DND-41 (cell line): Measurements from ENCODE around the gene PRR23B.

Source experiments
- ATAC-seq: fragments of 200-7000 bp; cut with Tn5 transposase; 3 replicates; pipeline ENCODE4 v1.9.1; 2021; ENCODE audit warnings: low read depth; ENCODE audit not compliant: insufficient read depth
- DNase-seq: peaks from one replicate; pipeline ENCODE4 v3.0.0-alpha.2; 2020
- H2AFZ ChIP-seq: 2 replicates; pipeline ENCODE4 v1.6.0; 2012; ENCODE audit warnings: low read depth, low read length
- H3K27ac ChIP-seq: 2 replicates; pipeline ENCODE4 v1.5.1; 2012; ENCODE audit warnings: low read length, inconsistent platforms
- H3K27me3 ChIP-seq: fragments of 200-600 bp; sonication (generic); 2 replicates; pipeline ENCODE4 v1.6.0; 2012; ENCODE audit warnings: low read length, mild to moderate bottlenecking, inconsistent platforms; ENCODE audit not compliant: insufficient read depth, poor library complexity
- H3K36me3 ChIP-seq: 2 replicates; pipeline ENCODE4 v1.5.1; 2012; ENCODE audit warnings: low read length, inconsistent platforms; ENCODE audit not compliant: insufficient read depth
- H3K4me1 ChIP-seq: 2 replicates; pipeline ENCODE4 v1.5.1; 2012; ENCODE audit warnings: mild to moderate bottlenecking, low read length; ENCODE audit not compliant: insufficient read depth
- H3K4me2 ChIP-seq: 2 replicates; pipeline ENCODE4 v1.6.0; 2012; ENCODE audit warnings: mild to moderate bottlenecking, moderate library complexity, low read length, inconsistent platforms; ENCODE audit not compliant: insufficient read depth
- H3K4me3 ChIP-seq, 2 experiments: fragments of 200-600 bp in 1 of 2; shearing (Covaris generic) in 1 of 2; 2 replicates each; pipeline ENCODE4 v1.5.1; 2012 to 2016; ENCODE audit warnings: inconsistent platforms in 2 of 2, low read length in 2 of 2, mild to moderate bottlenecking in 2 of 2, low read depth in 1 of 2, moderate library complexity in 1 of 2
- H3K79me2 ChIP-seq: 2 replicates; pipeline ENCODE4 v1.6.0; 2012; ENCODE audit warnings: low read length, inconsistent platforms; ENCODE audit not compliant: insufficient read depth
- H3K9ac ChIP-seq: 2 replicates; pipeline ENCODE4 v1.6.0; 2012; ENCODE audit warnings: low read depth, mild to moderate bottlenecking, inconsistent platforms, low read length, moderate library complexity
- H3K9me3 ChIP-seq: 2 replicates; pipeline ENCODE4 v1.5.1; 2012; ENCODE audit warnings: low read length, moderate library complexity, mild to moderate bottlenecking, inconsistent platforms; ENCODE audit not compliant: insufficient read depth, severe bottlenecking
- H4K20me1 ChIP-seq: 2 replicates; pipeline ENCODE4 v1.6.0; 2012; ENCODE audit warnings: low read length; ENCODE audit not compliant: insufficient read depth
- EZH2 ChIP-seq: IDR thresholded peaks from 3 replicates; pipeline ENCODE4 v1.6.1; 2012; ENCODE audit warnings: borderline replicate concordance, low read depth, mild to moderate bottlenecking, moderate library complexity, low read length, inconsistent platforms; ENCODE audit not compliant: severe bottlenecking
- TF ChIP-seq, protein P1 (sequence below): IDR thresholded peaks from 2 replicates; pipeline ENCODE4 v1.5.1; 2012; ENCODE audit warnings: borderline replicate concordance, low read length, moderate library complexity, mild to moderate bottlenecking; ENCODE audit not compliant: poor library complexity, severe bottlenecking; ENCODE audit errors: extremely low read depth

The PRR23B gene

DNA sequence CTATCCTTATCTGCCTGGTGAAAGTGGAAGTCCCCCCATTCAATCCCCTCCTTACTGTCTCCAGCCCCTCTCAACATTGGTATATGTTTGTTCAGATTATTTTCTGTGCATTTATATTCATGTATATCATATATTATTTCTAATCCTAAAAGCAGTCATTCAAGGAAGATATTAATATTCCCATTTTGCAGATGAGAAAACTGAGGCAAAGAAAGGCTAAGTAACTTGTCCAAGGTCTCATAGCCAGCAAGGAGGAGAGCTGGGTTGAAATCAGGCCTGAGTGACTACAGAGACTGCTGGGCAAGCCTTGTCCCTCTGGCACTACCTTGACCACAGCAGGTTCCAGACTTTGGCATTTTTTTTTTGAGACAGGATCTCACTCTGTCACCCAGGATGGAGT, 44.7 kb downstream of the PRR23B start:
- Histone ChIP-seq H3K4me3 (no peak overlapping the region), H2AFZ (no peak overlapping the region), H3K36me3 (no peaks in the 10 kb centered on the region), H3K9ac (no peak overlapping the region), H3K4me1 (no peaks in the 10 kb centered on the region), H4K20me1 (no peaks in the 10 kb centered on the region), H3K9me3 (no peaks in the 10 kb centered on the region), H3K27ac (no peak overlapping the region), H3K4me2 (no peak overlapping the region), H3K79me2 (no peaks in the 10 kb centered on the region), H3K27me3 (no peaks in the 10 kb centered on the region)
- DNase-seq (no peak), ATAC-seq (no peak)
- TF ChIP-seq, protein P1, sequence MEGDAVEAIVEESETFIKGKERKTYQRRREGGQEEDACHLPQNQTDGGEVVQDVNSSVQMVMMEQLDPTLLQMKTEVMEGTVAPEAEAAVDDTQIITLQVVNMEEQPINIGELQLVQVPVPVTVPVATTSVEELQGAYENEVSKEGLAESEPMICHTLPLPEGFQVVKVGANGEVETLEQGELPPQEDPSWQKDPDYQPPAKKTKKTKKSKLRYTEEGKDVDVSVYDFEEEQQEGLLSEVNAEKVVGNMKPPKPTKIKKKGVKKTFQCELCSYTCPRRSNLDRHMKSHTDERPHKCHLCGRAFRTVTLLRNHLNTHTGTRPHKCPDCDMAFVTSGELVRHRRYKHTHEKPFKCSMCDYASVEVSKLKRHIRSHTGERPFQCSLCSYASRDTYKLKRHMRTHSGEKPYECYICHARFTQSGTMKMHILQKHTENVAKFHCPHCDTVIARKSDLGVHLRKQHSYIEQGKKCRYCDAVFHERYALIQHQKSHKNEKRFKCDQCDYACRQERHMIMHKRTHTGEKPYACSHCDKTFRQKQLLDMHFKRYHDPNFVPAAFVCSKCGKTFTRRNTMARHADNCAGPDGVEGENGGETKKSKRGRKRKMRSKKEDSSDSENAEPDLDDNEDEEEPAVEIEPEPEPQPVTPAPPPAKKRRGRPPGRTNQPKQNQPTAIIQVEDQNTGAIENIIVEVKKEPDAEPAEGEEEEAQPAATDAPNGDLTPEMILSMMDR: no peak
- no peak for TF ChIP-seq EZH2

DNA sequence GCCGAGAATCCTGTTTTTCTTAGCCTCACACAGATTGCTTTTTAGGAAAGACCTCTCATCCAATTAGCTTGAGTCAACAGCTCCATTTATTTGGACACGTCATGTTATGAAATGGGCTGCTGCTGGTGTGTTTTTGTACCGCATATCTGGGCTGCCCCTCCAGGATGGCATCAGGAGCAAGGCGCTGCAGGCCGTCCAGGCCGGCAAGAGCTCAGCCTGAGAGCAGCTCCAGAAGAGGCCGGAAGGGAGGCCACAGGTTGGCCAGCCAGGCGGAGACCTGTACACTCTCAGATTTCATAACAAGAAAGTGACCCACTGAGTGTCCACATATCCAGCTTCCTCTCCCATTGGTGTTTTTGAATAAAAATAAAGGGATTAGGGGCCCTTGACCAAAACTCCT, 45.4 kb downstream of the PRR23B start:
- ATAC-seq: no peak
- no peak for DNase-seq
- no peak overlapping the region for H3K4me2 ChIP-seq
- no peaks in the 10 kb centered on the region for H3K79me2 ChIP-seq
- no peak overlapping the region for H3K4me3 ChIP-seq
- H3K9me3 ChIP-seq: no peaks in the 10 kb centered on the region
- no peaks in the 10 kb centered on the region for H3K27me3 ChIP-seq
- H3K9ac ChIP-seq: no peak overlapping the region
- TF ChIP-seq, protein P1: no peak
- TF ChIP-seq EZH2: no peak
- no peaks in the 10 kb centered on the region for H3K4me1 ChIP-seq
- H2AFZ ChIP-seq: no peak overlapping the region
- H3K27ac ChIP-seq: no peak overlapping the region
- H3K36me3 ChIP-seq: no peaks in the 10 kb centered on the region
- H4K20me1 ChIP-seq: no peaks in the 10 kb centered on the region

DNA sequence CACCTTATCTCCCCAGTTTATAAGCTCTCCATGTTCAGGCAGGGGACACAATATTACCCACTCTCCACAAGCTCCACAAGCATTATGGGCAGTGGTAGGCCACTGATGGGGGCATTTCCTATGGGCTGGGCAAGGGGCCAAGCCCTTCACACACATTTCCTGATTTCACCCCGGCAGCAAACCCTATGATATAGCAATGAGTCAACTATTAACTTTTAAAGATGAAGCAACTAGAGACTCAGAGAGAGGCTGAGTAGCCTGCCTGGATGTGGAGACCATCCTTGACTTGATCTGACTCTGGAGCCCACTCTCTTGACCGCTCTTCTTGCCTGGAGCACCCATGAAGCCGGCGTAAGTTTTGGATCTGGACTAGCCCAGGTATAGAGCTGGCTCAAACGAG, 46.3 kb downstream of the PRR23B start:
- H3K79me2 ChIP-seq: no peaks in the 10 kb centered on the region
- H3K27ac ChIP-seq: no peak overlapping the region
- no peaks in the 10 kb centered on the region for H3K36me3 ChIP-seq
- no peaks in the 10 kb centered on the region for H3K9me3 ChIP-seq
- H3K27me3 ChIP-seq: no peaks in the 10 kb centered on the region
- ATAC-seq (no peak), DNase-seq (no peak)
- no peak for TF ChIP-seq EZH2
- TF ChIP-seq, protein P1: no peak
- no peaks in the 10 kb centered on the region for H3K4me1 ChIP-seq
- no peak overlapping the region for H3K9ac ChIP-seq
- no peaks in the 10 kb centered on the region for H4K20me1 ChIP-seq
- no peak overlapping the region for H2AFZ ChIP-seq
- H3K4me2 ChIP-seq: no peak overlapping the region
- H3K4me3 ChIP-seq: no peak overlapping the region

DNA sequence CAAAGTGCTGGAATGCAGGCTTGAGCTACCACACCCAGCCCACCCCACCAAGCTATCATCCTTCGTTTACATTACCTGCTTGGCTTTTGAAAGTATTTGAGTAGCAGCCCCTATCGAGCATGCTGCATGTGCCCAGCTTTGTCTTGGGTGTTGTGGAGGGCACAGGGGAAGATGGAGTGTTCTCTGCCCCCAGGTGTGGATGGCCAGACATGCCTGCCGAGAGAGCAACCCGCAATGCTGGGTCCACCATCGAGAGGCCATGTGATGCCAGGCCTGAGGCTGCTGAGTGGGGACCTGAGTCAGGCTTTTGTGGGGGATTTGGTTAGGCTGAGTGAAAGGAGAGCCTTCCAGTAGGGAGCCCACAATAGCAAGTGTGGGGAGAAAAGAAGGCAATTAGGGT, 47.8 kb downstream of the PRR23B start:
- H4K20me1 ChIP-seq: no peaks in the 10 kb centered on the region
- H3K27me3 ChIP-seq: no peaks in the 10 kb centered on the region
- no peak overlapping the region for H3K4me3 ChIP-seq
- no peak overlapping the region for H3K4me2 ChIP-seq
- no peak for ATAC-seq
- H2AFZ ChIP-seq: no peak overlapping the region
- H3K79me2 ChIP-seq: no peaks in the 10 kb centered on the region
- TF ChIP-seq, protein P1: no peak
- no peak for TF ChIP-seq EZH2
- no peak overlapping the region for H3K27ac ChIP-seq
- no peaks in the 10 kb centered on the region for H3K4me1 ChIP-seq
- H3K9ac ChIP-seq: no peak overlapping the region
- H3K9me3 ChIP-seq: no peaks in the 10 kb centered on the region
- no peak for DNase-seq
- H3K36me3 ChIP-seq: no peaks in the 10 kb centered on the region
